B cell (primary cell): Measurements from ENCODE around the gene PLAGL2.

Source experiments
- CTCF ChIP-seq: fragments of 200-600 bp; IDR thresholded peaks from one replicate; pipeline ENCODE4 v1.8.0; 2022; ENCODE audit warnings: antibody characterized with exemption, mild to moderate bottlenecking
- EZH2 ChIP-seq: IDR thresholded peaks from 2 replicates; pipeline ENCODE4 v1.6.1; 2012; ENCODE audit warnings: borderline replicate concordance, low read depth, mild to moderate bottlenecking, moderate library complexity, low read length; ENCODE audit not compliant: insufficient read depth, poor library complexity, severe bottlenecking

GRCh38 chr20:32159766-32160221 lies 47.7 kb downstream of the PLAGL2 start:
- no peak for TF ChIP-seq CTCF
- TF ChIP-seq EZH2 = no peak
